Testis (tissue), 3 donors: ENCODE data around the gene LPAR1. TPM values are rescaled to one million over a fixed set of nuclear protein-coding genes. Genes with fewer than 3 reads are reported as not detected.

ENCODE experiments used
- DNase-seq: peaks from one replicate; pipeline ENCODE4 v3.0.0-alpha.2; 2019
- H3K27ac ChIP-seq, 2 donors: fragments of 200-600 bp; sonication (generic); one replicate each; pipeline ENCODE4 v1.5.1; 2019
- H3K27me3 ChIP-seq: fragments of 200-600 bp; sonication (generic); one replicate; pipeline ENCODE4 v1.5.1; 2019
- H3K36me3 ChIP-seq: fragments of 200-600 bp; sonication (generic); one replicate; pipeline ENCODE4 v1.5.1; 2017; ENCODE audit warnings: low read depth; ENCODE audit errors: missing control alignments
- H3K4me1 ChIP-seq: fragments of 200-600 bp; sonication (generic); one replicate; pipeline ENCODE4 v1.5.1; 2019
- H3K4me3 ChIP-seq, 2 donors: fragments of 200-600 bp; sonication (generic); one replicate each; pipeline ENCODE4 v1.5.1; 2017 to 2019
- H3K9me3 ChIP-seq: fragments of 200-600 bp; sonication (generic); one replicate; pipeline ENCODE4 v1.5.1; 2017
- CTCF ChIP-seq, 3 experiments: fragments of 450-650 bp in 2 of 3; fragments of 200-600 bp in 1 of 3; sonication (generic) in 1 of 3; IDR thresholded peaks; one replicate each; pipeline ENCODE4 v1.5.1; 2016 to 2019; ENCODE audit warnings: antibody characterized with exemption in 3 of 3, mild to moderate bottlenecking in 2 of 3, moderate library complexity in 1 of 3
- POLR2A ChIP-seq: fragments of 450-650 bp; IDR thresholded peaks from one replicate; pipeline ENCODE4 v1.6.1; 2017; ENCODE audit warnings: antibody characterized with exemption, mild to moderate bottlenecking, moderate library complexity
- WGBS, 2 donors: methylation state at CpG; one replicate each; pipeline ENCODE4 v1.1.5; 2018; 5-methylcytosine and 5-hydroxymethylcytosine counted together
- intact Hi-C: fragments of 100-400 bp; cut with DNase I; formaldehyde crosslinking; loops from one replicate; pipeline ENCODE4 v1.15.1; 2023; ENCODE audit warnings: low total_unique reads
- polyA plus RNA-seq: library from polyadenylated mRNA; stranded (reverse); fragments of 350-450 nt; fragmentation: Illumina TruSeq; extraction: RNeasy Lipid Tissue Mini Kit (QIAGEN cat#74804); gene quantifications from one replicate; pipeline ENCODE4 v1.2.3, GENCODE V29; 2014; ENCODE audit warnings: low read depth, low replicate concordance; ENCODE audit not compliant: insufficient read depth
- total RNA-seq, 2 donors: library from RNA; depleted of rRNA; stranded (reverse); fragments of >200 nt; gene quantifications; one replicate each; pipeline ENCODE4 v1.2.3, GENCODE V29; 2016

LPAR1 gene
- total and polyA plus RNA-seq, 3 donors from 2014 or later: 13.1 to 23.9 (median 19.5) TPM

DNA sequence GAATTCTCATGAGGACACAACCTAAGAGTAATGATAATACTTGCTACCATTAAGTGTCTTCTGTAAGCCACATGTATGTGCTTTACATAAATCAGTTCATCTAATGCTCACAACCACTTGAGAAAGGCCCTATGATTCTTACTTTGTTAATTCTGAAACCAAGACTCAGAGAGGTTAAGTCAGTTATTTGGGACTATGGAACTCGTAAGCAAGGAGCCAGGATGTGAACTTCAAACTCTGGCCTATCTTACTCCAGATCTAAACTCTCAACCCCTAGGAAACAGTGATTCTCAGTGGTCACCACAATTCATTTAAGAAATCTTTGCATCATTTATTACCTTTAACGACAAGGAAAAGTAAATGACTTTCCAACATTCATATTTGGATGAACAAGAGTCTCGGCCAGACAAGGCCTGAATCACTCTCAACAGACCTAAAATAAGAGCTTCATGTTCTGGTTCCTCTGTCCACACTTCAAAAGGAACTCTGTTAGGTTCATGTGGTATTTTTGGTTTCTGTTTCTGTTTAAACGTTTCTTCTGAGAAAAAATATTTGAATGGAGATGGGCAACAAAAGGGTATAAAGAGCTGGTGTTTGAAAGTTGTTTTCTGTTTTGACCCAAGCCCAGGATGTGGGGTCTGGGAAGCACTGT lies 104.8 kb downstream of the LPAR1 start:
- Histone ChIP-seq H3K4me3 (no peak overlapping the region), H3K4me1 (no peaks in the 10 kb centered on the region), H3K9me3 (no peaks in the 10 kb centered on the region), H3K36me3 (no peaks in the 10 kb centered on the region), H3K27ac (no peak overlapping the region), H3K27me3 (no peaks in the 10 kb centered on the region)
- TF ChIP-seq POLR2A (no peak), CTCF (IDR thresholded peaks at IDR 0.05) (no peak)
- WGBS, 2 donors: 41 to 52% methylated on average over 4 of the region's 4 CpGs
- intact Hi-C loops: no loop called here
- no peak for DNase-seq

DNA sequence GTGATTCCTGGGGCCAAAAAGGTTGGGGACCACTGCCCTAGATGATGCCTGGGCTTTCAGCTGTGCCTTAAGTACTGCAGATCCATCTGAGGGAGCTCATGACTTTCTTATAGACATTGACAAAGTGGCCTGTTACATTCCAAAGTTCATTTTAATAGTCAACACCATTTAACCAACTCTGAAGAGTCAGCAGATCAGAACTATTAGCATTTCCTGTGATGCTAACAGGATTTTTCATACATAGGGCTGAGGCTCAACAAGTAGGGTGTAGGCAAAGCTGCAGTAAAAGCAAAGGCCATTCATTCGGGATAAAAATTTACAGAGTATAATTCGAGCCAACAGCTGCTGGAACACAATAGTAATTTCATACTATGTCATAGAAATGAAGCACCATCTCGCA lies 105.4 kb downstream of the LPAR1 start:
- intact Hi-C loops: no loop called here
- Histone ChIP-seq H3K4me3 (no peak overlapping the region), H3K9me3 (no peaks in the 10 kb centered on the region), H3K4me1 (no peaks in the 10 kb centered on the region), H3K36me3 (no peaks in the 10 kb centered on the region), H3K27me3 (no peaks in the 10 kb centered on the region), H3K27ac (no peak overlapping the region)
- 76 to 77% methylated on average over 3 of the region's 3 CpGs for WGBS, 2 donors
- TF ChIP-seq CTCF (IDR thresholded peaks at IDR 0.05): no peak
- TF ChIP-seq POLR2A: no peak
- DNase-seq: no peak

GRCh38 chr9:110928599-110928998 lies 109.7 kb downstream of the LPAR1 start:
- no peak overlapping the region for H3K4me3 ChIP-seq
- DNase-seq: no peak
- WGBS, 2 donors: 71 to 80% methylated on average over 2 of the region's 2 CpGs
- no peaks in the 10 kb centered on the region for H3K36me3 ChIP-seq
- no peaks in the 10 kb centered on the region for H3K27me3 ChIP-seq
- H3K27ac ChIP-seq: no peak overlapping the region
- TF ChIP-seq POLR2A (no peak), CTCF (IDR thresholded peaks at IDR 0.05) (no peak)
- no peaks in the 10 kb centered on the region for H3K4me1 ChIP-seq
- intact Hi-C loops: no loop called here
- H3K9me3 ChIP-seq: no peaks in the 10 kb centered on the region

DNA sequence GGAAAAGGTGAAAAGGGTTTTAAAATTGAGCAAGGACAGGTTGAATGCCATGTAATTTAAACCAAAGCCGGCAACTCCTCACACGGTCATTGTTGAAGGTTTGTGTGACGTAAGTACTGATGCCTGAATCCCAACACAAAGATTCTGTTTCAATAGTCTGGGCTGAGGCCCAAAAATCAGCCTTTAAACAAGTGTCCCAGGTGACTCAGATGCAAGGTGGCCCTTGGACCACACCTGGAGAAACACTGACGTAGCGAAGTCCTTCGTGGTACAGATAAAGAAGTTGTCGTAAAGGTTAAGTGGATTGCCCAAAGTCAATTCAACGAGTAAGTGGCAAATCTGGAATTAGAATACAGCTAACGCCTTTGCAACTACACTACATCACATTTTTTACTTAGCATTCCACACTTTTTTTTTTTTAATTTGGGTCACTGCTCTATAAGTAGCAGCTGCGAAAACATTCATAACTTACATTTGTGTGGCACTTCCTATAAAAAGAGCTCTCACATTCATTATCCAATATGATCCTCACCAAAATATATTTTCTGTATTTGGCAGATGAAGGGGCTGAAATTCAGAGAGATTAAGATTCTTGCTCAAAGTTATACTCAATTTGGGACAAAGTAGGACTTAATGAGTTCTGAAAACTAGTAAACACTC lies 111.3 kb downstream of the LPAR1 start:
- H3K4me1 ChIP-seq: no peaks in the 10 kb centered on the region
- no peak for DNase-seq
- no peak overlapping the region for H3K4me3 ChIP-seq
- intact Hi-C loops: no loop called here
- WGBS, 2 donors: 81 to 86% methylated on average over 10 of the region's 10 CpGs
- H3K36me3 ChIP-seq: no peaks in the 10 kb centered on the region
- H3K27ac ChIP-seq: no peak overlapping the region
- H3K9me3 ChIP-seq: no peaks in the 10 kb centered on the region
- TF ChIP-seq POLR2A (no peak), CTCF (IDR thresholded peaks at IDR 0.05) (no peak)
- H3K27me3 ChIP-seq: no peaks in the 10 kb centered on the region

GRCh38 chr9:110923601-110924000 lies 114.7 kb downstream of the LPAR1 start:
- TF ChIP-seq POLR2A: no peak
- WGBS, 2 donors: 82 to 88% methylated on average over 5 of the region's 5 CpGs
- H3K4me1 ChIP-seq: peaks cover 5% of the 10 kb centered on the region

More at GRCh38 chr9:110923601-110924000, 114.7 kb downstream of the LPAR1 start:
- intact Hi-C loops: no loop called here
- H3K36me3 ChIP-seq: no peaks in the 10 kb centered on the region
- no peaks in the 10 kb centered on the region for H3K27me3 ChIP-seq
- no peaks in the 10 kb centered on the region for H3K9me3 ChIP-seq
- DNase-seq: no peak
- H3K4me3 ChIP-seq: no peak overlapping the region
- no peak overlapping the region for H3K27ac ChIP-seq
